HCT116 (cell line): Measurements from ENCODE around the gene RIPOR3.
"Not testable (repeated sequence)": the region's sequence is repeated elsewhere in the genome, so short reads cannot be mapped to it uniquely, and the experiment has no call there.

Experiments
- CBX3 ChIP-seq: IDR thresholded peaks from 2 replicates; pipeline ENCODE4 v1.6.1; 2012; ENCODE audit warnings: low read depth
- CEBPB ChIP-seq: IDR thresholded peaks from 2 replicates; pipeline ENCODE4 v1.6.1; 2012; ENCODE audit warnings: low read depth
- EGR1 ChIP-seq: IDR thresholded peaks from 2 replicates; pipeline ENCODE4 v1.6.1; 2012; ENCODE audit warnings: low read depth
- ELF1 ChIP-seq: IDR thresholded peaks from 2 replicates; pipeline ENCODE4 v1.6.1; 2012; ENCODE audit warnings: low read depth, borderline replicate concordance
- EZH2 ChIP-seq: fragments of 200-600 bp; sonication (generic); IDR thresholded peaks from 2 replicates; pipeline ENCODE4 v1.6.1; 2017; ENCODE audit warnings: antibody characterized with exemption, mixed run types
- FOSL1 ChIP-seq: IDR thresholded peaks from 2 replicates; pipeline ENCODE4 v1.6.1; 2012; ENCODE audit warnings: low read depth
- JUND ChIP-seq: IDR thresholded peaks from 2 replicates; pipeline ENCODE4 v1.6.1; 2012
- POLR2A ChIP-seq: IDR thresholded peaks from 2 replicates; pipeline ENCODE4 v1.7.0; 2011; ENCODE audit warnings: borderline replicate concordance; ENCODE audit not compliant: insufficient read depth, insufficient read length; ENCODE audit errors: extremely low read depth
- POLR2AphosphoS5 ChIP-seq: IDR thresholded peaks from 2 replicates; pipeline ENCODE4 v1.6.1; 2011; ENCODE audit warnings: mild to moderate bottlenecking, low read depth, low read length, moderate library complexity
- SIN3A ChIP-seq: IDR thresholded peaks from 2 replicates; pipeline ENCODE4 v1.6.1; 2012; ENCODE audit warnings: low read depth
- TF ChIP-seq, protein P1 (sequence below), 3 experiments: fragments of 200-600 bp in 1 of 3; sonication (generic) in 1 of 3; IDR thresholded peaks in 2 of 3; conservative IDR thresholded peaks in 1 of 3; 2 replicates each; pipeline ENCODE4 v1.5.1; 2012 to 2017; ENCODE audit warnings: low read depth in 2 of 3, low read length in 2 of 3, antibody characterized with exemption in 1 of 3, borderline replicate concordance in 1 of 3, control low read depth in 1 of 3, mild to moderate bottlenecking in 1 of 3, mixed read lengths in 1 of 3, mixed run types in 1 of 3, moderate library complexity in 1 of 3; ENCODE audit not compliant: insufficient read depth in 1 of 3
- TF ChIP-seq, protein P2 (sequence below): IDR thresholded peaks from 2 replicates; pipeline ENCODE4 v1.6.1; 2012
- TF ChIP-seq, protein P3 (sequence below): IDR thresholded peaks from 2 replicates; pipeline ENCODE4 v1.6.1; 2012; ENCODE audit warnings: low read depth

DNA sequence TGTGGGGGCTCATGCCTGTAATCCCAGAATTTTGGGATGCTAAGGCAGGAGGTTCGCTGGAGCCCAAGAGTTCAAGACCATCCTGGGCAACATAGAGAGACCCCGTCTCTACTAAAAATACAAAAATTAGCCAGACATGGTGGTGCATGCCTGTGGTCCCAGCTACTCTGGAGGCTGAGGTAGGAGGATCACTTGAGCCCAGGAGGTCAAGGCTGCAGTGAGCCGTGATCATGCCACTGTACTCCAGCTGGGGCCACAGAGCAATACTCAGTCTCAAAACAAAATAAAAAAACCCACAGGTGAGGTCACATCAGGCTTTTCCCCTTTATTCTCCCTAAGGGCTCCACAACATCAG lies 15.0 kb downstream of the RIPOR3 start:
- TF ChIP-seq, protein P1, sequence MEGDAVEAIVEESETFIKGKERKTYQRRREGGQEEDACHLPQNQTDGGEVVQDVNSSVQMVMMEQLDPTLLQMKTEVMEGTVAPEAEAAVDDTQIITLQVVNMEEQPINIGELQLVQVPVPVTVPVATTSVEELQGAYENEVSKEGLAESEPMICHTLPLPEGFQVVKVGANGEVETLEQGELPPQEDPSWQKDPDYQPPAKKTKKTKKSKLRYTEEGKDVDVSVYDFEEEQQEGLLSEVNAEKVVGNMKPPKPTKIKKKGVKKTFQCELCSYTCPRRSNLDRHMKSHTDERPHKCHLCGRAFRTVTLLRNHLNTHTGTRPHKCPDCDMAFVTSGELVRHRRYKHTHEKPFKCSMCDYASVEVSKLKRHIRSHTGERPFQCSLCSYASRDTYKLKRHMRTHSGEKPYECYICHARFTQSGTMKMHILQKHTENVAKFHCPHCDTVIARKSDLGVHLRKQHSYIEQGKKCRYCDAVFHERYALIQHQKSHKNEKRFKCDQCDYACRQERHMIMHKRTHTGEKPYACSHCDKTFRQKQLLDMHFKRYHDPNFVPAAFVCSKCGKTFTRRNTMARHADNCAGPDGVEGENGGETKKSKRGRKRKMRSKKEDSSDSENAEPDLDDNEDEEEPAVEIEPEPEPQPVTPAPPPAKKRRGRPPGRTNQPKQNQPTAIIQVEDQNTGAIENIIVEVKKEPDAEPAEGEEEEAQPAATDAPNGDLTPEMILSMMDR (IDR thresholded peaks at IDR 0.05 in 2 of 3, conservative IDR thresholded peaks at IDR 0.05 in 1 of 3; ENCODE audit: borderline replicate concordance in 1 of 3, insufficient read depth in 1 of 3, low read depth in 2 of 3, low read length in 2 of 3) = not testable (repeated sequence)
- not testable (repeated sequence) for TF ChIP-seq SIN3A, ELF1, EZH2, POLR2A, CEBPB, CBX3, FOSL1, POLR2AphosphoS5, JUND, EGR1
- TF ChIP-seq, protein P2, sequence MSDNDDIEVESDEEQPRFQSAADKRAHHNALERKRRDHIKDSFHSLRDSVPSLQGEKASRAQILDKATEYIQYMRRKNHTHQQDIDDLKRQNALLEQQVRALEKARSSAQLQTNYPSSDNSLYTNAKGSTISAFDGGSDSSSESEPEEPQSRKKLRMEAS = not testable (repeated sequence)
- TF ChIP-seq, protein P3, sequence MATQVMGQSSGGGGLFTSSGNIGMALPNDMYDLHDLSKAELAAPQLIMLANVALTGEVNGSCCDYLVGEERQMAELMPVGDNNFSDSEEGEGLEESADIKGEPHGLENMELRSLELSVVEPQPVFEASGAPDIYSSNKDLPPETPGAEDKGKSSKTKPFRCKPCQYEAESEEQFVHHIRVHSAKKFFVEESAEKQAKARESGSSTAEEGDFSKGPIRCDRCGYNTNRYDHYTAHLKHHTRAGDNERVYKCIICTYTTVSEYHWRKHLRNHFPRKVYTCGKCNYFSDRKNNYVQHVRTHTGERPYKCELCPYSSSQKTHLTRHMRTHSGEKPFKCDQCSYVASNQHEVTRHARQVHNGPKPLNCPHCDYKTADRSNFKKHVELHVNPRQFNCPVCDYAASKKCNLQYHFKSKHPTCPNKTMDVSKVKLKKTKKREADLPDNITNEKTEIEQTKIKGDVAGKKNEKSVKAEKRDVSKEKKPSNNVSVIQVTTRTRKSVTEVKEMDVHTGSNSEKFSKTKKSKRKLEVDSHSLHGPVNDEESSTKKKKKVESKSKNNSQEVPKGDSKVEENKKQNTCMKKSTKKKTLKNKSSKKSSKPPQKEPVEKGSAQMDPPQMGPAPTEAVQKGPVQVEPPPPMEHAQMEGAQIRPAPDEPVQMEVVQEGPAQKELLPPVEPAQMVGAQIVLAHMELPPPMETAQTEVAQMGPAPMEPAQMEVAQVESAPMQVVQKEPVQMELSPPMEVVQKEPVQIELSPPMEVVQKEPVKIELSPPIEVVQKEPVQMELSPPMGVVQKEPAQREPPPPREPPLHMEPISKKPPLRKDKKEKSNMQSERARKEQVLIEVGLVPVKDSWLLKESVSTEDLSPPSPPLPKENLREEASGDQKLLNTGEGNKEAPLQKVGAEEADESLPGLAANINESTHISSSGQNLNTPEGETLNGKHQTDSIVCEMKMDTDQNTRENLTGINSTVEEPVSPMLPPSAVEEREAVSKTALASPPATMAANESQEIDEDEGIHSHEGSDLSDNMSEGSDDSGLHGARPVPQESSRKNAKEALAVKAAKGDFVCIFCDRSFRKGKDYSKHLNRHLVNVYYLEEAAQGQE = not testable (repeated sequence)
